ENCODE results near the gene POLR3E.
"Not testable (repeated sequence)": the region's sequence is repeated elsewhere in the genome, so short reads cannot be mapped to it uniquely, and the experiment has no call there.

The POLR3E gene

GRCh38 chr16:22337045-22337444 is 39.8 kb downstream of the POLR3E start:
- DNase-seq = no peak

- DNase-seq = no peak
Observed at GRCh38 chr16:22337849-22338635, 40.8 kb downstream of the POLR3E start.

GRCh38 chr16:22340945-22341344 is 43.7 kb downstream of the POLR3E start:
- DNase-seq = no peak

- DNase-seq = no peak
Observed at GRCh38 chr16:22342082-22342481, 44.9 kb downstream of the POLR3E start.

GRCh38 chr16:22346483-22346882 is 49.3 kb downstream of the POLR3E start:
- DNase-seq = no peak

GRCh38 chr16:22347100-22347820 is 50.1 kb downstream of the POLR3E start:
- DNase-seq = no peak

GRCh38 chr16:22348291-22348690 is 51.1 kb downstream of the POLR3E start:
- no peak for DNase-seq

GRCh38 chr16:22351017-22351416 is 53.8 kb downstream of the POLR3E start:
- DNase-seq = not testable (repeated sequence)

- no peak for DNase-seq
Observed at GRCh38 chr16:22352140-22352539, 54.9 kb downstream of the POLR3E start.

GRCh38 chr16:22352723-22353122 is 55.5 kb downstream of the POLR3E start:
- no peak for DNase-seq

GRCh38 chr16:22353191-22353919 is 56.1 kb downstream of the POLR3E start:
- no peak for DNase-seq

GRCh38 chr16:22353933-22354541 is 56.8 kb downstream of the POLR3E start:
- no peak for DNase-seq

- no peak for DNase-seq
Observed at GRCh38 chr16:22355487-22355908, 58.3 kb downstream of the POLR3E start.

- DNase-seq = no peak
Observed at GRCh38 chr16:22356930-22357634, 59.9 kb downstream of the POLR3E start.

- no peak for DNase-seq
Observed at GRCh38 chr16:22357635-22357971, 60.4 kb downstream of the POLR3E start.

GRCh38 chr16:22358000-22358399 is 60.8 kb downstream of the POLR3E start:
- peak; percentile 22 for DNase-seq

- no peak for DNase-seq
Observed at GRCh38 chr16:22359679-22360078, 62.5 kb downstream of the POLR3E start.

GRCh38 chr16:22360963-22361659 is 63.9 kb downstream of the POLR3E start:
- no peak for DNase-seq

GRCh38 chr16:22364241-22364640 is 67.0 kb downstream of the POLR3E start:
- DNase-seq = no peak

- no peak for DNase-seq
Observed at GRCh38 chr16:22366371-22366770, 69.2 kb downstream of the POLR3E start.

- no peak for DNase-seq
Observed at GRCh38 chr16:22366889-22367288, 69.7 kb downstream of the POLR3E start.

Measured in activated CD4-positive, alpha-beta T cell treated with anti-CD3 and anti-CD28 coated beads, Interleukin-2, amount 50 U/mL, for 1 hour (primary cell).